ENCODE measurements around the gene EXOC6B. TPM values are rescaled to one million over a fixed set of nuclear protein-coding genes. Genes with fewer than 3 reads are reported as not detected.

EXOC6B gene
- total RNA-seq, 1 donor from 2014 or later: 13.8 TPM

DNA sequence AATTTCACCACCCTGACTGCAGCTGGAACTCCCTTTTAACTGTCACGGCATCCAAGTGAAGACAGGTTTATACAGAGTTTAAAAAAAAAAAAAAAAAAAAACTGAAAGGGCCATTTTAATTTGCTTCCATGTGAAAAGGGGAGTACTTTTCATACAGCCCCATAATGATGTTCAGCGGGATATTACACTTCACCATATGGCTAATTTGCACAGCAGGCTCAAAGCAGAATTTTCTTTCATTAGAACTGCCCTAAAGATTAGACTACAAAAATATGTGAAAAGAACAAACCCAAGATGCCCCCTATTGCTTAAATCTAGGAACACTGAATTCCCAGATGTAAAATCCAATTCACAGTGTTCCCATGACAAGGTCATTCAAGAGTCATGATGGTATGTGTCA lies 301.8 kb downstream of the EXOC6B start:
- TF ChIP-seq, protein P1, sequence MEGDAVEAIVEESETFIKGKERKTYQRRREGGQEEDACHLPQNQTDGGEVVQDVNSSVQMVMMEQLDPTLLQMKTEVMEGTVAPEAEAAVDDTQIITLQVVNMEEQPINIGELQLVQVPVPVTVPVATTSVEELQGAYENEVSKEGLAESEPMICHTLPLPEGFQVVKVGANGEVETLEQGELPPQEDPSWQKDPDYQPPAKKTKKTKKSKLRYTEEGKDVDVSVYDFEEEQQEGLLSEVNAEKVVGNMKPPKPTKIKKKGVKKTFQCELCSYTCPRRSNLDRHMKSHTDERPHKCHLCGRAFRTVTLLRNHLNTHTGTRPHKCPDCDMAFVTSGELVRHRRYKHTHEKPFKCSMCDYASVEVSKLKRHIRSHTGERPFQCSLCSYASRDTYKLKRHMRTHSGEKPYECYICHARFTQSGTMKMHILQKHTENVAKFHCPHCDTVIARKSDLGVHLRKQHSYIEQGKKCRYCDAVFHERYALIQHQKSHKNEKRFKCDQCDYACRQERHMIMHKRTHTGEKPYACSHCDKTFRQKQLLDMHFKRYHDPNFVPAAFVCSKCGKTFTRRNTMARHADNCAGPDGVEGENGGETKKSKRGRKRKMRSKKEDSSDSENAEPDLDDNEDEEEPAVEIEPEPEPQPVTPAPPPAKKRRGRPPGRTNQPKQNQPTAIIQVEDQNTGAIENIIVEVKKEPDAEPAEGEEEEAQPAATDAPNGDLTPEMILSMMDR (IDR thresholded peaks at IDR 0.05): no peak
- POLR2A ChIA-PET: no interaction called here
- no peaks in the 10 kb centered on the region for H3K4me1 Mint-ChIP-seq
- no peaks in the 10 kb centered on the region for H3K27me3 Mint-ChIP-seq
- ATAC-seq (ENCODE audit: low read depth): no peak
- H3K9me3 Mint-ChIP-seq: no peaks in the 10 kb centered on the region
- no peak overlapping the region for H3K27ac Mint-ChIP-seq
- no peaks in the 10 kb centered on the region for H3K36me3 Mint-ChIP-seq (ENCODE audit: low read depth)
- intact Hi-C loops (cut with micrococcal nuclease): no loop called here
- CTCF ChIA-PET: no interaction called here
- no peak overlapping the region for H3K4me3 Mint-ChIP-seq
- no peak for DNase-seq

DNA sequence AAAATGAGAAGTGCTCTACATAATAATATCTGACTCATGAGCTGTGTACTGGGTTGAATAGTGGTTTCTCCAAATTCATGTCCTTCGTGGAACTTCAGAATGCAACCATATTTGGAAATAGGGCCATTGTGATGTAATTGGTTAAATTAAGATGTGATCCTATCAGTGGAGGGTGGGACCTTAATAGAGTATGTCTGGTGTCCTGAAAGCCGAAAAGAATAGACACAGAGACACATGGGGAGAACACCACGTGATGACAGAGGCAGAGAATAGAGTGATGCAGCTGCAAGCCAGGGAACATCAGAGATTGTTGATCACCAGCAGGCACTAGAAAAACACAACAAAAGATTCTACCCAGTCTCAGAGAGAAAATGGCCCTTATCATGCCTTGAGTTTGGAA lies 310.1 kb downstream of the EXOC6B start:
- POLR2A ChIA-PET: no interaction called here
- TF ChIP-seq, protein P1 (IDR thresholded peaks at IDR 0.05): no peak
- H3K27me3 Mint-ChIP-seq: no peaks in the 10 kb centered on the region
- no peak overlapping the region for H3K27ac Mint-ChIP-seq
- peaks cover 2% of the 10 kb centered on the region for H3K4me1 Mint-ChIP-seq
- CTCF ChIA-PET: no interaction called here
- DNase-seq (no peak), ATAC-seq (ENCODE audit: low read depth) (no peak)
- H3K36me3 Mint-ChIP-seq (ENCODE audit: low read depth): peaks cover 4% of the 10 kb centered on the region
- no peak overlapping the region for H3K4me3 Mint-ChIP-seq
- intact Hi-C loops (cut with micrococcal nuclease): no loop called here
- no peaks in the 10 kb centered on the region for H3K9me3 Mint-ChIP-seq

DNA sequence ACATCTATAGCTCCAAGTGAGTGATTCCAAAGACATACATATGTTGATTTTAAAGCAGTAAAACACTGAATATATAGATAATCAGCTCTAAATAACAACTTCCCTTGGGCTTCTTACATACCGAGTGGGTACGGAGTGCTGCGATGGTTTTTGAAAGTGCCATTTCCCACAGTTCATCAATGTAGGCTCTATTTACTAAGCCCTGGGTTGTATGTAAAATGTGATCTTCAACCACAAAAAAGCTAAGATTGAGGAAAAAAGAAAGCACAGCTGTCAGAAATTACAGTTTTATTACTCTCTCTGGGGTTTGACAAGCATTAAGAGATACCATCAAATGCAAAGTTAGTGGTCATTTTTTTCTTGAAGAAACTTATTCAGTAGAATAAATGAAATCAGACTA lies 312.8 kb downstream of the EXOC6B start:
- DNase-seq: no peak
- Mint-ChIP-seq H3K9me3 (no peaks in the 10 kb centered on the region), H3K27me3 (no peaks in the 10 kb centered on the region), H3K4me3 (no peak overlapping the region), H3K4me1 (peaks cover 2% of the 10 kb centered on the region), H3K36me3 (ENCODE audit: low read depth) (peaks cover 6% of the 10 kb centered on the region), H3K27ac (no peak overlapping the region)
- intact Hi-C loops (cut with micrococcal nuclease): no loop called here
- ATAC-seq (ENCODE audit: low read depth): no peak
- ChIA-PET POLR2A (no interaction called here), CTCF (no interaction called here)
- TF ChIP-seq, protein P1 (IDR thresholded peaks at IDR 0.05): no peak

DNA sequence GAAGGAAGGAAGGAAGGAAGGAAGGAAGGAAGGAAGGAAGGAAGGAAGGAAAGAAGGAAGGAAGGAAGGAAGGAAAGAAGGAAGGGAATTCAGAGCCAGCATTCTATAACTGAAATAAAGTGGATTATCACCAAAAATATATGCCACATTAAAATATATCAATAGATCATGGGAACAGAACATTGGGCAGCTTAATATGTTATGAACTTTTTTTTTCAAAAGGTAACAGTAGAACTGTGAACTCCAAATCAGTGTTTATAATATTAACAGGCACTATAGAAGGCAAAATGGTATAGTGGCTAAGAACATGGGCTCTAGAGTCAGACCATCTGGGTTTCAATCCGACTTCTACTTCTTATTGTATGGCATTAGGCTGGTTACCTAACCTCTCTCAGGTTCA lies 313.5 kb downstream of the EXOC6B start:
- no peak for DNase-seq
- ATAC-seq (ENCODE audit: low read depth): no peak
- Mint-ChIP-seq H3K4me1 (peaks cover 2% of the 10 kb centered on the region), H3K27me3 (no peaks in the 10 kb centered on the region), H3K4me3 (no peak overlapping the region), H3K27ac (no peak overlapping the region), H3K36me3 (ENCODE audit: low read depth) (peaks cover 6% of the 10 kb centered on the region), H3K9me3 (no peaks in the 10 kb centered on the region)
- ChIA-PET CTCF (no interaction called here), POLR2A (no interaction called here)
- TF ChIP-seq, protein P1 (IDR thresholded peaks at IDR 0.05): no peak
- intact Hi-C loops (cut with micrococcal nuclease): no loop called here

DNA sequence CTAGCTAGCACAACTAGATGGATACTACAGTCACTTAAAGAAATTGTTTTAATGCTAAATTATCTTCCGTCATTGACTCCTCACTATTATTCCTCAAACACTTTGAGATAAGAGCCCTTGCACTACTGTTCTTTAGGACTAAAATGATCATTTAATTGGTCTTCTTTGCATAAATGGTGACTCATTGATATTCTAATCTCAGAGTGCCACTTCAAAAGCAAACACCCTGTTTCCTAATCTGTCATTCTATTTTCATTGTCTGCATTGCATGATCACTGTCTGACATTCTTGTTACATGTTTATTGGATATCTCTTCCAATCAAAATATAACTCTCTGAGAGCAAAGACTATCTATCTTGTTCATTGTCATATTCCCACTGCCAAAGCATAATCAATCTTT lies 313.9 kb downstream of the EXOC6B start:
- H3K27me3 Mint-ChIP-seq: no peaks in the 10 kb centered on the region
- ATAC-seq (ENCODE audit: low read depth) (no peak), DNase-seq (no peak)
- peaks cover 1% of the 10 kb centered on the region for H3K4me1 Mint-ChIP-seq
- TF ChIP-seq, protein P1 (IDR thresholded peaks at IDR 0.05): no peak
- POLR2A ChIA-PET: no interaction called here
- intact Hi-C loops (cut with micrococcal nuclease): no loop called here
- no peak overlapping the region for H3K27ac Mint-ChIP-seq
- no peaks in the 10 kb centered on the region for H3K9me3 Mint-ChIP-seq
- H3K4me3 Mint-ChIP-seq: no peak overlapping the region
- CTCF ChIA-PET: no interaction called here
- H3K36me3 Mint-ChIP-seq (ENCODE audit: low read depth): peaks cover 6% of the 10 kb centered on the region

Data from activated B cell treated with CpG ODN at 0.5 μM for 24 hours (primary cell).